Endothelial cell of umbilical vein (primary cell): ENCODE data around the gene LAMA5. TPM values are rescaled to one million over a fixed set of nuclear protein-coding genes. Genes with fewer than 3 reads are reported as not detected.

Experiments
- BruUV-seq: library from RNA; stranded (reverse); fragments of 400-500 nt; replicated peaks from 2 replicates; lab custom pipeline; 2021; lab: Mats Ljungman, UMichigan
- CTCF ChIA-PET: fragments of 300-600, 350-600 bp; sonication (Branson Sonifier 250); formaldehyde crosslinking; loops from one replicate; lab custom pipeline; 2021; ENCODE audit warnings: antibody characterized with exemption, inconsistent platforms; lab: Charles Lee
- POLR2A ChIA-PET: fragments of 300-600, 350-600 bp; sonication (Branson Sonifier 250); formaldehyde crosslinking; loops from one replicate; lab custom pipeline; 2021; ENCODE audit warnings: antibody characterized with exemption, inconsistent platforms; lab: Charles Lee
- DNase-seq: peaks from one replicate; pipeline ENCODE4 v3.0.0-alpha.2; 2011; ENCODE audit warnings: low read depth, low spot score
- FAIRE-seq: peaks from 2 replicates; lab custom pipeline; 2011; peaks lifted over from hg19 to GRCh38; lab: Jason Lieb, UNC
- H2AFZ ChIP-seq: 2 replicates; pipeline ENCODE4 v1.6.0; 2012; ENCODE audit warnings: low read depth, low read length, control low read depth, inconsistent platforms
- H3K27ac ChIP-seq: 2 replicates; pipeline ENCODE4 v1.5.1; 2011; ENCODE audit warnings: low read depth, mild to moderate bottlenecking, control low read depth, low read length, moderate library complexity; ENCODE audit not compliant: insufficient read depth
- H3K27me3 ChIP-seq, 2 experiments: 2 replicates each; pipeline versions ENCODE4 v1.6.0 to v1.6.1; 2011; ENCODE audit warnings: low read length in 2 of 2, mixed read lengths in 1 of 2; ENCODE audit not compliant: control insufficient read depth in 2 of 2, insufficient read depth in 2 of 2
- H3K36me3 ChIP-seq, 2 experiments: 2 replicates in 1 of 2; 3 replicates in 1 of 2; pipeline ENCODE4 v1.5.1; 2011; ENCODE audit warnings: low read length in 2 of 2, mild to moderate bottlenecking in 1 of 2, moderate library complexity in 1 of 2; ENCODE audit not compliant: control insufficient read depth in 2 of 2, insufficient read depth in 2 of 2; ENCODE audit errors: extremely low read depth in 1 of 2
- H3K4me1 ChIP-seq: 3 replicates; pipeline ENCODE4 v1.5.1; 2011; ENCODE audit warnings: mild to moderate bottlenecking, low read length; ENCODE audit not compliant: control insufficient read depth, insufficient read depth; ENCODE audit errors: extremely low read depth
- H3K4me2 ChIP-seq: 2 replicates; pipeline ENCODE4 v1.6.1; 2011; ENCODE audit warnings: low read length, control low read depth, mixed read lengths; ENCODE audit not compliant: insufficient read depth
- H3K4me3 ChIP-seq, 3 experiments: fragments of 200-600 bp in 1 of 3; sonication (generic), shearing (Covaris generic) in 1 of 3; replicated peaks in 1 of 3; 2 replicates each; pipeline ENCODE4 v1.5.1; 2011 to 2016; ENCODE audit warnings: control low read depth in 3 of 3, low read length in 3 of 3, mild to moderate bottlenecking in 2 of 3, inconsistent platforms in 1 of 3, low read depth in 1 of 3, moderate library complexity in 1 of 3; ENCODE audit not compliant: insufficient read depth in 1 of 3
- H3K79me2 ChIP-seq: 2 replicates; pipeline ENCODE4 v1.6.0; 2012; ENCODE audit warnings: low read length, inconsistent platforms; ENCODE audit not compliant: control insufficient read depth, insufficient read depth
- H3K9ac ChIP-seq: replicated peaks from 2 replicates; pipeline ENCODE3; 2011; ENCODE audit warnings: low read length, control low read depth; ENCODE audit not compliant: insufficient read depth; ENCODE audit errors: extremely low read depth
- H3K9me1 ChIP-seq: replicated peaks from 3 replicates; pipeline ENCODE4 v1.6.0; 2011; ENCODE audit warnings: mild to moderate bottlenecking, low read length; ENCODE audit not compliant: control insufficient read depth, insufficient read depth; ENCODE audit errors: extremely low read depth
- H3K9me3 ChIP-seq: replicated peaks from 2 replicates; pipeline ENCODE4 v1.5.1; 2012; ENCODE audit warnings: low read length, inconsistent platforms; ENCODE audit not compliant: control insufficient read depth, insufficient read depth
- H4K20me1 ChIP-seq: replicated peaks from 2 replicates; pipeline ENCODE3; 2011; ENCODE audit warnings: mild to moderate bottlenecking, low read length; ENCODE audit not compliant: control insufficient read depth, insufficient read depth; ENCODE audit errors: extremely low read depth
- CTCF ChIP-seq, 2 donors: IDR thresholded peaks; 1 replicate in 1 of 2; 2 replicates in 1 of 2; pipeline ENCODE4 v1.5.1; 2011; ENCODE audit warnings: low read length in 2 of 2, mild to moderate bottlenecking in 2 of 2, moderate library complexity in 2 of 2, control low read depth in 1 of 2, inconsistent platforms in 1 of 2, low read depth in 1 of 2; ENCODE audit not compliant: insufficient read depth in 1 of 2; ENCODE audit errors: extremely low read depth in 1 of 2
- FOS ChIP-seq: IDR thresholded peaks from 2 replicates; pipeline ENCODE4 v1.6.1; 2011; ENCODE audit warnings: mild to moderate bottlenecking, low read length, moderate library complexity, borderline replicate concordance; ENCODE audit not compliant: insufficient read depth
- JUN ChIP-seq: IDR thresholded peaks from 2 replicates; pipeline ENCODE4 v1.6.1; 2011; ENCODE audit warnings: borderline replicate concordance, low read depth; ENCODE audit not compliant: insufficient read length, insufficient read depth
- MYC ChIP-seq: IDR thresholded peaks from one replicate; pipeline ENCODE4 v1.6.1; 2011; ENCODE audit warnings: mild to moderate bottlenecking, low read depth, low read length
- POLR2AphosphoS5 ChIP-seq: IDR thresholded peaks from 2 replicates; pipeline ENCODE4 v1.6.1; 2012; ENCODE audit warnings: low read depth, mild to moderate bottlenecking, control low read depth, low read length, moderate library complexity; ENCODE audit not compliant: insufficient read depth
- dilution Hi-C: fragments of 300-500 bp; cut with MboI; formaldehyde crosslinking; loops from one replicate; pipeline ENCODE4 v1.15.0; 2019; ENCODE audit warnings: low sequenced_read_pairs; ENCODE audit not compliant: extremely low pct_ligation_motif_present
- intact Hi-C: fragments of 100-400 bp; cut with micrococcal nuclease; formaldehyde crosslinking; loops from one replicate; pipeline ENCODE4 v1.10.0; 2022
- polyA plus RNA-seq, 4 experiments: library from polyadenylated mRNA; depleted of rRNA in 3 of 4; stranded (reverse) in 3 of 4; unstranded in 1 of 4; fragments of >200 nt; gene quantifications; 2 replicates each; pipeline versions ENCODE4 v1.2.1 to v1.2.3, GENCODE V29; 2011 to 2012; ENCODE audit warnings: missing spikeins in 1 of 4
- total RNA-seq: library from RNA; stranded (reverse); gene quantifications from 2 replicates; pipeline ENCODE4 v1.2.3, GENCODE V29; 2021

The LAMA5 gene
- total and polyA plus RNA-seq, 2 donors (not counting 3 experiments of a cell fraction or from before 2014, with no cell fraction given): 24.0 to 145 TPM

- peaks cover 13% of the 10 kb centered on the region for H3K4me1 ChIP-seq
Observed at GRCh38 chr20:62281161-62281933, 85.8 kb downstream of the LAMA5 start.

More at GRCh38 chr20:62281161-62281933, 85.8 kb downstream of the LAMA5 start:
- Histone ChIP-seq H3K9me1 (no peaks in the 10 kb centered on the region), H3K4me3 (no peak overlapping the region), H3K79me2 (no peaks in the 10 kb centered on the region), H3K4me2 (no peak overlapping the region), H3K36me3 (peaks cover 5 to 26% of the 10 kb centered on the region in 2 experiments), H2AFZ (no peak overlapping the region), H3K9me3 (no peaks in the 10 kb centered on the region), H3K27me3 (no peaks in the 10 kb centered on the region), H3K9ac (no peak overlapping the region), H3K27ac (no peak overlapping the region), H4K20me1 (no peaks in the 10 kb centered on the region)
- DNase-seq (no peak), FAIRE-seq (no peak)
- intact Hi-C loops (no loop called here), dilution Hi-C loops (no loop called here)
- TF ChIP-seq JUN (no peak), FOS (no peak), CTCF (IDR thresholded peaks at IDR 0.05; ENCODE audit: extremely low read depth in 1 of 2, insufficient read depth in 1 of 2, low read depth in 1 of 2, low read length in 2 of 2) (no peak), POLR2AphosphoS5 (no peak), MYC (no peak)
- BruUV-seq: no TSS peak
- POLR2A ChIA-PET: no interaction called here
- CTCF ChIA-PET: no interaction called here
